GM12892 (cell line): ENCODE results near the gene DNAJC10.

Source experiments
- DNase-seq: peaks from one replicate; pipeline ENCODE4 v3.0.0; 2011; ENCODE audit not compliant: insufficient read length
- FAIRE-seq: peaks from 2 replicates; lab custom pipeline; 2011; peaks lifted over from hg19 to GRCh38; lab: Jason Lieb, UNC
- POLR2A ChIP-seq: IDR thresholded peaks from 2 replicates; pipeline ENCODE4 v1.6.1; 2011; ENCODE audit warnings: low read depth, low read length, control low read depth
- POLR2AphosphoS5 ChIP-seq: IDR thresholded peaks from 2 replicates; pipeline ENCODE4 v1.6.1; 2011; ENCODE audit warnings: low read depth, low read length, control low read depth
- TAF1 ChIP-seq: IDR thresholded peaks from 2 replicates; pipeline ENCODE4 v1.6.1; 2011; ENCODE audit warnings: low read depth, mild to moderate bottlenecking, control low read depth, low read length, borderline replicate concordance

Gene DNAJC10

DNA sequence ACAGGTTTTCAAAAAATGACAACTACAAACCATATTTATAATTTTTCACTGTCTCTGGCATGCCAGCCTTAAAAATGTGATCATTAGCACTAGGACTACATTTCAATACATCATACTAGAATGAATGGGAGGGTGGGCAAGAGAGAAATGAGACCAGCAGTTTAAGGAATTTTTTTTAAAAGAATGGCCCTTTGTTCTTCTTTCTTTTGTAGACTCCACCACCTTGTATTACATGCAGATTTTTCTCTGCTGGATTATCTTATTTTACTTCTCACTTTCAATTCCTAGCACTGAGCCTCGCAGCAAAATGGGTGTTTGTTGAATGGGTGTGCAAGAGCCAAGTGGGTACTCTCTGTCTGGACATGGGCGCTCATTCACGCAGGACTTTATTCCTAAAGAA lies 110.4 kb downstream of the DNAJC10 start:
- no peak for DNase-seq
- no peak for FAIRE-seq
- no peak for TF ChIP-seq POLR2A
- no peak for TF ChIP-seq TAF1
- TF ChIP-seq POLR2AphosphoS5, result no peak

- no peak for FAIRE-seq
Observed at GRCh38 chr2:182827182-182827879, 111.3 kb downstream of the DNAJC10 start.

DNA sequence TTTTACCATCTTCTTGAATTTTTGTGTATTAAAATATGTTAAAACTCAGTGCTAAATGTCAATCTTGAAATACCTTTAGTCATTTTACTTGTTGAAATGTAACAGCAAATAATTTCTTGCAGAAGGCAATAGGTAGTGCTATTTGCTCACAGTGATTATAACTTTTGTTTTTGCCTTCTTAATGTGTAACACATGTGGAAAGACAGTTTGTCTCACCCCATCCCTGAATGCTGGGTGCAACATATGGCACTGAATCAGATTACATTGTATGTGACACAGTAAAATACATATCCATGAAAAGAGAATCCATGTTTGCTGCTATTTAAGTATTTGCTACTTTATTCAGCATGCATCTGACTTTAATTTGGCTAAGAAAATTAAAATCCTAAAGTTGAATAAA lies 115.0 kb downstream of the DNAJC10 start:
- no peak for TF ChIP-seq POLR2A
- no peak for TF ChIP-seq TAF1
- no peak for TF ChIP-seq POLR2AphosphoS5
- DNase-seq (no peak), FAIRE-seq (no peak)

More at GRCh38 chr2:182827182-182827879, 111.3 kb downstream of the DNAJC10 start:
- DNase-seq, result no peak
- TF ChIP-seq POLR2AphosphoS5 (no peak), POLR2A (no peak), TAF1 (no peak)

DNA sequence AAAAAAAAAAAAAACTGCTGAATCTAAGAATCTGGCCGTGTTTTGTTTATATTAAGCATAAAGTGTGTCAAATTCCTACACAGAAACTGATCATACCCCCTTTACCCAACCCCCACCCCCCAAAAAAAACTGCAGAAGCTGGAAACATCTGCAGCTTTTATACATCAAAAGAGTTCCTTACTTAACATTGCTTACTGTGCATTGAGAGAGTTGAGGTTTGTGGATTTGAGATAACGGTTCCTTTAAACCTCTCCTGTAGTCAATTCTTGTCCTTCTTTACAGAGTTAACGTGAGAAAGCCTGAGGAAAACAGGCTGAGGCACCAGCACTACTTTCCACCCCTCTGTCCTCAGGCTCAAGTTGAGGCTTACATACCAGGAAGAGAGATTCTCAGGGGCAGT lies 115.9 kb downstream of the DNAJC10 start:
- FAIRE-seq, result no peak
- TF ChIP-seq POLR2AphosphoS5, result no peak
- TF ChIP-seq POLR2A, result no peak
- no peak for TF ChIP-seq TAF1
- DNase-seq, result no peak

DNA sequence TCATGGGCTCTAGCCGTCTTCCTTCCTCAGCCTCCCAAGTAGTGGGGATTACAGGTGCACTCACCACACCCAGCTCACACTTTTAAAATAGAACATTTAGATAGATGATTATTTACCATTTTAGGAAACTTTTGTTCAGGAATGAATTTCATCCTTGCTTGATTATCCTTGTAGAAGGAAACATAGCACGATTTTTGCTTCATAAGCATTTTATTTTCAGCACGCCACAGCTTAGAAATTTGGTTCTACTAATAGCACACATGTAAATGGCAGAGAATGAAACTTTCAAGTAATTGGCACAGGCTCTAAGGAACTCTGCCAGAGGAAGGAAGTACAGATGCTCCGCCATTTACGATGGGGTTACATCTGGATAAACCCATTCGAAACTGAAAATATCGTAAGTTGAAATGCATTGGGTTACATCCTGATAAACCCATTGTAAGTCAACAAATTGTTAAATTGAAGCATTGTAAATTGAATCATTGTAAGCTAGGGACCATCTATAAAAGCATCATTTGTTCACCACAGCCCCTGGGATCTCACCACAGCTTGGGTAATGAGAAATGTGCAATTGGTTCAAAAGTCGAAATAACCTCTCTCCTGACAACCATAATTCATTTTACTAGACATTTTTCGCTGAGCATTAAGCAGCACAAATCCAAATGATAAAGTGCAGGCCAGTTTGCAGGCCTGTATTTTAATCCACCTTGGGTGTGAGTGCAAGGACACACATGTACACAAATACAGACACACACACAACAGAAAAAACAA lies 117.2 kb downstream of the DNAJC10 start:
- FAIRE-seq (no peak), DNase-seq (no peak)
- TF ChIP-seq POLR2A (no peak), TAF1 (no peak), POLR2AphosphoS5 (no peak)

- DNase-seq (no peak), FAIRE-seq (no peak)
- TF ChIP-seq POLR2AphosphoS5 (no peak), POLR2A (no peak), TAF1 (no peak)
Observed at GRCh38 chr2:182834293-182834692, 118.2 kb downstream of the DNAJC10 start.

- no peak for FAIRE-seq
- DNase-seq, result no peak
- TF ChIP-seq POLR2AphosphoS5 (no peak), TAF1 (no peak), POLR2A (no peak)
Observed at GRCh38 chr2:182836451-182836850, 120.4 kb downstream of the DNAJC10 start.
